Measurements from ENCODE around the gene CTNNBL1. TPM values are rescaled to one million over a fixed set of nuclear protein-coding genes. Genes with fewer than 3 reads are reported as not detected.

Gene CTNNBL1
- total and polyA plus RNA-seq, 2 donors (not counting 3 experiments of a cell fraction or from before 2014, with no cell fraction given) = 20.8 to 60.2 TPM

GRCh38 chr20:37898233-37899104 is 204.6 kb downstream of the CTNNBL1 start:
- Histone ChIP-seq H3K79me2 (ENCODE audit: control insufficient read depth, insufficient read depth, low read length) (no peaks in the 10 kb centered on the region), H3K4me2 (ENCODE audit: insufficient read depth, low read length) (no peak overlapping the region), H3K36me3 (ENCODE audit: control insufficient read depth in 2 of 2, extremely low read depth in 1 of 2, insufficient read depth in 2 of 2, low read length in 2 of 2) (no peaks in the 10 kb centered on the region), H3K9me1 (replicated peaks; ENCODE audit: control insufficient read depth, extremely low read depth, insufficient read depth, low read length) (no peaks in the 10 kb centered on the region), H3K27ac (ENCODE audit: insufficient read depth, low read depth, low read length) (no peak overlapping the region), H3K4me1 (ENCODE audit: control insufficient read depth, extremely low read depth, insufficient read depth, low read length) (no peaks in the 10 kb centered on the region), H2AFZ (ENCODE audit: low read depth, low read length) (no peak overlapping the region), H3K9ac (replicated peaks; ENCODE audit: extremely low read depth, insufficient read depth, low read length) (no peak overlapping the region), H3K9me3 (replicated peaks; ENCODE audit: control insufficient read depth, insufficient read depth, low read length) (no peaks in the 10 kb centered on the region), H3K27me3 (ENCODE audit: control insufficient read depth in 2 of 2, insufficient read depth in 2 of 2, low read length in 2 of 2) (peaks cover 16 to 27% of the 10 kb centered on the region in 2 experiments), H4K20me1 (replicated peaks; ENCODE audit: control insufficient read depth, extremely low read depth, insufficient read depth, low read length) (no peaks in the 10 kb centered on the region), H3K4me3 (replicated peaks in 1 of 3; ENCODE audit: insufficient read depth in 1 of 3, low read depth in 1 of 3, low read length in 3 of 3) (no peak overlapping the region)
- no TSS peak for BruUV-seq (replicated peaks)
- dilution Hi-C loops (cut with MboI; ENCODE audit: extremely low pct_ligation_motif_present, low sequenced_read_pairs) = no loop called here
- FAIRE-seq (no peak), DNase-seq (ENCODE audit: low read depth, low spot score) (no peak)
- ChIA-PET POLR2A (no interaction called here), CTCF (interaction anchor here (0.8 to 1.6 kb wide), 5 partner anchors 13 to 334 kb away, joined by 3 to 4 read pairs (median 3); no protein-coding TSS in a partner anchor)
- intact Hi-C loops (cut with micrococcal nuclease) = no loop called here
- TF ChIP-seq FOS (IDR thresholded peaks at IDR 0.05; ENCODE audit: borderline replicate concordance, insufficient read depth, low read length) (no peak), JUN (IDR thresholded peaks at IDR 0.05; ENCODE audit: borderline replicate concordance, insufficient read depth, insufficient read length, low read depth) (no peak)

- peaks cover 24 to 35% of the 10 kb centered on the region in 2 experiments for H3K27me3 ChIP-seq (ENCODE audit: control insufficient read depth in 2 of 2, insufficient read depth in 2 of 2, low read length in 2 of 2)
- intact Hi-C loops (cut with micrococcal nuclease) = loop anchor here (5.0 kb wide), 2 partner anchors 93 to 423 kb away; no protein-coding TSS in a partner anchor
- TF ChIP-seq FOS (IDR thresholded peaks at IDR 0.05; ENCODE audit: borderline replicate concordance, insufficient read depth, low read length) = no peak
- no peak for TF ChIP-seq EZH2 (IDR thresholded peaks at IDR 0.05; ENCODE audit: borderline replicate concordance, low read depth, low read length, severe bottlenecking)
- TF ChIP-seq MYC (IDR thresholded peaks at IDR 0.05; ENCODE audit: low read depth, low read length) = no peak
- TF ChIP-seq GATA2 (IDR thresholded peaks at IDR 0.05; ENCODE audit: insufficient read depth, insufficient read length, low read depth, low read length) = no peak
- no peak for TF ChIP-seq POLR2AphosphoS5 (IDR thresholded peaks at IDR 0.05; ENCODE audit: insufficient read depth, low read depth, low read length)
- no peak for TF ChIP-seq JUN (IDR thresholded peaks at IDR 0.05; ENCODE audit: borderline replicate concordance, insufficient read depth, insufficient read length, low read depth)
- TF ChIP-seq POLR2A (IDR thresholded peaks at IDR 0.05; ENCODE audit: low read depth, low read length) = no peak
- no peak for TF ChIP-seq MAX (IDR thresholded peaks at IDR 0.05; ENCODE audit: insufficient read depth, insufficient read length)
- TF ChIP-seq CTCF (IDR thresholded peaks at IDR 0.05; ENCODE audit: extremely low read depth in 1 of 2, insufficient read depth in 1 of 2, low read depth in 1 of 2, low read length in 2 of 2) = no peak
- no peaks in the 10 kb centered on the region for H3K79me2 ChIP-seq (ENCODE audit: control insufficient read depth, insufficient read depth, low read length)
- ChIA-PET CTCF (interaction anchor here (1.6 kb wide), 1 partner anchor 283 kb away, joined by 4 read pairs; no protein-coding TSS in a partner anchor), POLR2A (no interaction called here)
- DNase-seq (ENCODE audit: low read depth, low spot score) = no peak
- FAIRE-seq = no peak
- no peak overlapping the region for H3K9ac ChIP-seq (replicated peaks; ENCODE audit: extremely low read depth, insufficient read depth, low read length)
- H3K4me3 ChIP-seq (replicated peaks in 1 of 3; ENCODE audit: insufficient read depth in 1 of 3, low read depth in 1 of 3, low read length in 3 of 3) = no peak overlapping the region
- H3K4me2 ChIP-seq (ENCODE audit: insufficient read depth, low read length) = no peak overlapping the region
- no peaks in the 10 kb centered on the region for H3K4me1 ChIP-seq (ENCODE audit: control insufficient read depth, extremely low read depth, insufficient read depth, low read length)
- H3K9me1 ChIP-seq (replicated peaks; ENCODE audit: control insufficient read depth, extremely low read depth, insufficient read depth, low read length) = no peaks in the 10 kb centered on the region
- H2AFZ ChIP-seq (ENCODE audit: low read depth, low read length) = no peak overlapping the region
- no peaks in the 10 kb centered on the region for H3K9me3 ChIP-seq (replicated peaks; ENCODE audit: control insufficient read depth, insufficient read depth, low read length)
- H3K36me3 ChIP-seq (ENCODE audit: control insufficient read depth in 2 of 2, extremely low read depth in 1 of 2, insufficient read depth in 2 of 2, low read length in 2 of 2) = no peaks in the 10 kb centered on the region
- BruUV-seq (replicated peaks) = no TSS peak
- no peak overlapping the region for H3K27ac ChIP-seq (ENCODE audit: insufficient read depth, low read depth, low read length)
- H4K20me1 ChIP-seq (replicated peaks; ENCODE audit: control insufficient read depth, extremely low read depth, insufficient read depth, low read length) = no peaks in the 10 kb centered on the region
- dilution Hi-C loops (cut with MboI; ENCODE audit: extremely low pct_ligation_motif_present, low sequenced_read_pairs) = no loop called here
Observed at GRCh38 chr20:37899105-37900045, 205.5 kb downstream of the CTNNBL1 start.
